Nephron (organoid): ENCODE data around the gene SLX9.
A peak's percentile ranks its signal among the peaks of the same experiment; 100 is the strongest.

Experiments used
- H3K27ac Mint-ChIP-seq, 3 experiments: 2 replicates each; pipeline ENCODE4 v1.8.0; 2020; ENCODE audit warnings: mixed read lengths in 3 of 3, mild to moderate bottlenecking in 2 of 3, moderate library complexity in 1 of 3
- H3K27me3 Mint-ChIP-seq: 2 replicates; pipeline ENCODE4 v1.8.0; 2021; ENCODE audit warnings: low read depth, mild to moderate bottlenecking, moderate library complexity, mixed read lengths
- H3K36me3 Mint-ChIP-seq: 2 replicates; pipeline ENCODE4 v1.8.0; 2020; ENCODE audit warnings: low read depth, mixed read lengths
- H3K4me1 Mint-ChIP-seq: 2 replicates; pipeline ENCODE4 v1.8.0; 2020; ENCODE audit warnings: mixed read lengths
- H3K4me3 Mint-ChIP-seq, 3 experiments: 2 replicates each; pipeline ENCODE4 v1.8.0; 2020; ENCODE audit warnings: mild to moderate bottlenecking in 3 of 3, mixed read lengths in 3 of 3, moderate library complexity in 2 of 3
- H3K9me3 Mint-ChIP-seq: 2 replicates; pipeline ENCODE4 v1.8.0; 2020; ENCODE audit warnings: mixed read lengths
- CTCF ChIP-seq, 3 experiments: fragments of 200-600 bp; sonication (generic); IDR thresholded peaks; one replicate each; pipeline ENCODE4 v1.5.0; 2021; ENCODE audit warnings: antibody characterized with exemption in 3 of 3; ENCODE audit not compliant: unreplicated experiment in 3 of 3

SLX9 gene

GRCh38 chr21:44931137-44931500 is 8.7 kb upstream of the SLX9 start:
- no peaks in the 10 kb centered on the region for H3K36me3 Mint-ChIP-seq
- peaks cover 19% of the 10 kb centered on the region for H3K4me1 Mint-ChIP-seq

GRCh38 chr21:44931501-44932407 is 8.1 kb upstream of the SLX9 start:
- TF ChIP-seq CTCF (IDR thresholded peaks at IDR 0.05; ENCODE audit: unreplicated experiment in 3 of 3): no peak
- Mint-ChIP-seq H3K9me3 (no peaks in the 10 kb centered on the region), H3K27me3 (peaks cover 85% of the 10 kb centered on the region), H3K27ac (no peak overlapping the region), H3K4me1 (peaks cover 19% of the 10 kb centered on the region), H3K4me3 (peak overlapping the region; percentile 68 to 73 (median 69)), H3K36me3 (no peaks in the 10 kb centered on the region)

More at GRCh38 chr21:44931137-44931500, 8.7 kb upstream of the SLX9 start:
- Mint-ChIP-seq H3K27ac (no peak overlapping the region), H3K27me3 (peaks cover 87% of the 10 kb centered on the region), H3K9me3 (no peaks in the 10 kb centered on the region), H3K4me3 (peak overlapping the region; percentile 68 to 73 (median 69))
- no peak for TF ChIP-seq CTCF (IDR thresholded peaks at IDR 0.05; ENCODE audit: unreplicated experiment in 3 of 3)

- H3K4me3 Mint-ChIP-seq: no peak overlapping the region
- H3K27ac Mint-ChIP-seq: no peak overlapping the region
- no peaks in the 10 kb centered on the region for H3K36me3 Mint-ChIP-seq
- H3K4me1 Mint-ChIP-seq: peaks cover 19% of the 10 kb centered on the region
- no peaks in the 10 kb centered on the region for H3K9me3 Mint-ChIP-seq
- peak; percentile 23 to 58 (median 39) for TF ChIP-seq CTCF (IDR thresholded peaks at IDR 0.05; ENCODE audit: unreplicated experiment in 3 of 3)
- peaks cover 76% of the 10 kb centered on the region for H3K27me3 Mint-ChIP-seq
Measured at GRCh38 chr21:44932408-44933181, 7.2 kb upstream of the SLX9 start.

GRCh38 chr21:44933199-44933917 is 6.5 kb upstream of the SLX9 start:
- Mint-ChIP-seq H3K9me3 (no peaks in the 10 kb centered on the region), H3K27me3 (peaks cover 69% of the 10 kb centered on the region), H3K27ac (no peak overlapping the region), H3K36me3 (no peaks in the 10 kb centered on the region), H3K4me3 (peak overlapping the region in 2 of 3 experiments; percentile 37 to 41), H3K4me1 (peaks cover 14% of the 10 kb centered on the region)
- no peak for TF ChIP-seq CTCF (IDR thresholded peaks at IDR 0.05; ENCODE audit: unreplicated experiment in 3 of 3)

- Mint-ChIP-seq H3K27ac (no peak overlapping the region), H3K27me3 (peaks cover 63% of the 10 kb centered on the region), H3K36me3 (no peaks in the 10 kb centered on the region), H3K4me1 (peaks cover 12% of the 10 kb centered on the region), H3K4me3 (peak overlapping the region in 1 of 3 experiments; percentile 12), H3K9me3 (no peaks in the 10 kb centered on the region)
- no peak for TF ChIP-seq CTCF (IDR thresholded peaks at IDR 0.05; ENCODE audit: unreplicated experiment in 3 of 3)
Measured at GRCh38 chr21:44933918-44934260, 5.9 kb upstream of the SLX9 start.
